GM23338 (cell line): ENCODE results near the gene RALY.

Source experiments
- EZH2 ChIP-seq: fragments of 200-600 bp; sonication (generic); IDR thresholded peaks from one replicate; pipeline ENCODE4 v1.8.0; 2017; ENCODE audit warnings: antibody characterized with exemption, mild to moderate bottlenecking, low read depth; ENCODE audit not compliant: unreplicated experiment
- JUNB ChIP-seq: IDR thresholded peaks from one replicate; pipeline ENCODE4 v1.6.1; 2016; ENCODE audit warnings: antibody characterized with exemption; ENCODE audit not compliant: unreplicated experiment
- POLR2AphosphoS5 ChIP-seq: IDR thresholded peaks from 2 replicates; pipeline ENCODE4 v1.6.1; 2016; ENCODE audit warnings: antibody characterized with exemption, low read depth
- TF ChIP-seq, protein P1 (sequence below), 2 experiments: fragments of 200-600 bp in 1 of 2; sonication (generic) in 1 of 2; conservative IDR thresholded peaks; 2 replicates each; pipeline versions ENCODE4 v1.5.1 to v1.6.1; 2016 to 2017; ENCODE audit warnings: antibody characterized with exemption in 2 of 2, low read depth in 2 of 2, mild to moderate bottlenecking in 2 of 2, moderate library complexity in 1 of 2

DNA sequence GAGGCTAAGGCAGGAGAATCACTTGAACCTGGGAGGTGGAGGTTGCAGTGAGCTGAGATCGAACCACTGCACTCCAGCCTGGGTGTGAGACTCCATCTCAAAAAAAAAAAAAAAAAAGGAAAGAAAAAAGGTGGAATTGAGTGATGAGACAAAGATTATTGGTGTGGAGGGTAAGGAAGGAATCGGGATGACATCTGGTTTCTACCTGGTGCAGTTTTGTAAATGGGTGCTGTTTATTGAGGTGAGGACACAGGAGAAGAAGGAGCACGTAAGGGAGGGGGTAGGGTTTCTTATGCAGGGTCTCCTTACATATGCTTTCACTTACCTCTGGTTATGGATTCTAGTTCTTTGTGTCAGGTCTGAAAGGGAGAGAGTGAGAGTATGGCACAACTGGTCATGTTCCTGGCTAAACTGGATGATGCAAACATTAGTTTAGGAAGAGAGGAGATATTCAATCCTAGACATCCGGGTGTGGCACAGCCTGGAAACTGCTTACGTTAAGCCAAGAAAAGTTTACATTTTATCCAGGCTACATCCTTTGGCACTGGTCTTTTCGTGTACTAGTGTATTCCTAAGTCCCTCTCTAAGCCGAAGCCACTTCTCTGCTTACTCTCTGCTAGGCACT lies 5.4 kb downstream of the RALY start:
- TF ChIP-seq, protein P1, sequence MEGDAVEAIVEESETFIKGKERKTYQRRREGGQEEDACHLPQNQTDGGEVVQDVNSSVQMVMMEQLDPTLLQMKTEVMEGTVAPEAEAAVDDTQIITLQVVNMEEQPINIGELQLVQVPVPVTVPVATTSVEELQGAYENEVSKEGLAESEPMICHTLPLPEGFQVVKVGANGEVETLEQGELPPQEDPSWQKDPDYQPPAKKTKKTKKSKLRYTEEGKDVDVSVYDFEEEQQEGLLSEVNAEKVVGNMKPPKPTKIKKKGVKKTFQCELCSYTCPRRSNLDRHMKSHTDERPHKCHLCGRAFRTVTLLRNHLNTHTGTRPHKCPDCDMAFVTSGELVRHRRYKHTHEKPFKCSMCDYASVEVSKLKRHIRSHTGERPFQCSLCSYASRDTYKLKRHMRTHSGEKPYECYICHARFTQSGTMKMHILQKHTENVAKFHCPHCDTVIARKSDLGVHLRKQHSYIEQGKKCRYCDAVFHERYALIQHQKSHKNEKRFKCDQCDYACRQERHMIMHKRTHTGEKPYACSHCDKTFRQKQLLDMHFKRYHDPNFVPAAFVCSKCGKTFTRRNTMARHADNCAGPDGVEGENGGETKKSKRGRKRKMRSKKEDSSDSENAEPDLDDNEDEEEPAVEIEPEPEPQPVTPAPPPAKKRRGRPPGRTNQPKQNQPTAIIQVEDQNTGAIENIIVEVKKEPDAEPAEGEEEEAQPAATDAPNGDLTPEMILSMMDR (conservative IDR thresholded peaks at IDR 0.05; ENCODE audit: low read depth in 2 of 2), result no peak
- no peak for TF ChIP-seq POLR2AphosphoS5
- no peak for TF ChIP-seq JUNB
- TF ChIP-seq EZH2, result no peak
